ENCODE measurements around the gene BMPER. TPM values are rescaled to one million over a fixed set of nuclear protein-coding genes. Genes with fewer than 3 reads are reported as not detected.

The BMPER gene
- total and polyA plus RNA-seq, 10 of the 15 experiments (the other 5 are each of a cell fraction or from before 2014, with no cell fraction given): 0.02 to 0.08 TPM; not detected in 8

DNA sequence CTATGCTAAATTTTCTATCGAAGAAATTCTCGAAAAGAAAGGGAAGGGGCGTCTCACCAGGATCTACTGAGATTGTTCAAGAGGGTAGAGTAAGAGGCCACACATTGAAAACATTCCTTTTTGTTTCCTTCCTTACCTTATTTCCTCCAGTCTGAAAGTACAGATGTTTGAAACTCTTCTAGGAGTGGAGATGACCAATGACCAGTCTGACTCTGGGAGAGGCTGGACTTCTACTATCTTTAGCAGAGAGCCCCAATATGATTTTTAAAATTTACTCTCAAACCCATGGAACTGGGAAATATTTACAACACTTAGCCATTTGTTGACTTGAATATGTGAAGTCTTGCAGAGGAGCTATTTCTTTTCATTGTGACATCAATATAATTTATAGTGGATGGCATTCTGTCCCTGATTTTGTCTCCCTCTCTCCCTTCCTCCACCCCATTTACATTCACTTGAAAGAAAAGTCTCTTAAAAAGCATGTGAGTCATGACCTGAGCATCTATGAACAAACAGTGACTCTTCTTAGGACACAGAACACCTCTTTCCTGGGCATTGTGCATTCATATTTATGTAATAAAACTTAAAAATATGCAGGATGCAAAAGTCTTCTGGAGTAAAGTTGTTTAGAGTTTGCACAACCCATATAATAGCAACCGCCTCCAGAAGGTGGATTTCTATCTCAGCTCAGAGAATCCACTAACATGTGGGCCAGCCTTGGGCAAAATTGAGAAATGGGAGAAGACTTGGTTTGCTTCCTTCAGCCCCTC, 31.2 kb upstream of the BMPER start:
- Histone ChIP-seq H3K27me3 (replicated peaks in 1 of 2; ENCODE audit: control insufficient read depth in 2 of 2, insufficient read depth in 2 of 2, low read length in 1 of 2) (no peaks in the 10 kb centered on the region; a peak in 1 of 4 replicates), H3K79me2 (ENCODE audit: control insufficient read depth, insufficient read depth, low read length) (no peaks in the 10 kb centered on the region), H3K9ac (ENCODE audit: control insufficient read depth, insufficient read depth, low read length) (no peak overlapping the region), H3K9me3 (replicated peaks; ENCODE audit: control insufficient read depth, insufficient read depth, low read length) (no peaks in the 10 kb centered on the region), H3K4me1 (ENCODE audit: control insufficient read depth, insufficient read depth, low read length) (no peaks in the 10 kb centered on the region), H3K4me2 (ENCODE audit: control insufficient read depth, insufficient read depth) (no peak overlapping the region), H3K4me3 (no peak overlapping the region), H3K27ac (ENCODE audit: control insufficient read depth, insufficient read depth) (no peak overlapping the region), H3K36me3 (ENCODE audit: control insufficient read depth in 2 of 2, insufficient read depth in 2 of 2, low read length in 1 of 2) (no peaks in the 10 kb centered on the region), H4K20me1 (ENCODE audit: control insufficient read depth, insufficient read depth) (no peaks in the 10 kb centered on the region), H2AFZ (ENCODE audit: control insufficient read depth, low read depth, low read length) (no peak overlapping the region)
- FAIRE-seq (no peak), ATAC-seq (no peak), DNase-seq (ENCODE audit: low read depth, low spot score) (no peak)
- intact Hi-C loops (cut with micrococcal nuclease; ENCODE audit: unreplicated experiment) (no loop called here), in situ Hi-C loops (cut with MboI) (no loop called here)
- ChIA-PET RAD21 (ENCODE audit: unreplicated experiment) (no interaction called here), SMC1A (ENCODE audit: uncharacterized antibody, unreplicated experiment) (no interaction called here), CTCF (no interaction called here), POLR2A (no interaction called here)
- BruUV-seq (replicated peaks): no TSS peak
- TF ChIP-seq, protein P1, sequence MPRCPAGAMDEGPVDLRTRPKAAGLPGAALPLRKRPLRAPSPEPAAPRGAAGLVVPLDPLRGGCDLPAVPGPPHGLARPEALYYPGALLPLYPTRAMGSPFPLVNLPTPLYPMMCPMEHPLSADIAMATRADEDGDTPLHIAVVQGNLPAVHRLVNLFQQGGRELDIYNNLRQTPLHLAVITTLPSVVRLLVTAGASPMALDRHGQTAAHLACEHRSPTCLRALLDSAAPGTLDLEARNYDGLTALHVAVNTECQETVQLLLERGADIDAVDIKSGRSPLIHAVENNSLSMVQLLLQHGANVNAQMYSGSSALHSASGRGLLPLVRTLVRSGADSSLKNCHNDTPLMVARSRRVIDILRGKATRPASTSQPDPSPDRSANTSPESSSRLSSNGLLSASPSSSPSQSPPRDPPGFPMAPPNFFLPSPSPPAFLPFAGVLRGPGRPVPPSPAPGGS (IDR thresholded peaks at IDR 0.05; ENCODE audit: borderline replicate concordance, insufficient read depth, low read depth, low read length, poor library complexity, severe bottlenecking): no peak
- TF ChIP-seq, protein P2, sequence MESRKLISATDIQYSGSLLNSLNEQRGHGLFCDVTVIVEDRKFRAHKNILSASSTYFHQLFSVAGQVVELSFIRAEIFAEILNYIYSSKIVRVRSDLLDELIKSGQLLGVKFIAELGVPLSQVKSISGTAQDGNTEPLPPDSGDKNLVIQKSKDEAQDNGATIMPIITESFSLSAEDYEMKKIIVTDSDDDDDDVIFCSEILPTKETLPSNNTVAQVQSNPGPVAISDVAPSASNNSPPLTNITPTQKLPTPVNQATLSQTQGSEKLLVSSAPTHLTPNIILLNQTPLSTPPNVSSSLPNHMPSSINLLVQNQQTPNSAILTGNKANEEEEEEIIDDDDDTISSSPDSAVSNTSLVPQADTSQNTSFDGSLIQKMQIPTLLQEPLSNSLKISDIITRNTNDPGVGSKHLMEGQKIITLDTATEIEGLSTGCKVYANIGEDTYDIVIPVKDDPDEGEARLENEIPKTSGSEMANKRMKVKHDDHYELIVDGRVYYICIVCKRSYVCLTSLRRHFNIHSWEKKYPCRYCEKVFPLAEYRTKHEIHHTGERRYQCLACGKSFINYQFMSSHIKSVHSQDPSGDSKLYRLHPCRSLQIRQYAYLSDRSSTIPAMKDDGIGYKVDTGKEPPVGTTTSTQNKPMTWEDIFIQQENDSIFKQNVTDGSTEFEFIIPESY (IDR thresholded peaks at IDR 0.05): no peak
- TF ChIP-seq ATF3 (IDR thresholded peaks at IDR 0.05; ENCODE audit: borderline replicate concordance, extremely low read depth, low read depth, low read length) (no peak), IKZF2 (IDR thresholded peaks at IDR 0.05) (no peak), POLR2AphosphoS2 (IDR thresholded peaks at IDR 0.05; ENCODE audit: low read depth, low read length) (no peak), ZNF622 (IDR thresholded peaks at IDR 0.05) (no peak), TCF12 (IDR thresholded peaks at IDR 0.05; ENCODE audit: low read depth, low read length) (no peak), SIX5 (IDR thresholded peaks at IDR 0.05; ENCODE audit: low read depth, low read length, severe bottlenecking) (no peak), NR2C1 (IDR thresholded peaks at IDR 0.05) (no peak), RFX5 (IDR thresholded peaks at IDR 0.05; ENCODE audit: low read depth, low read length) (no peak), ATF7 (IDR thresholded peaks at IDR 0.05; ENCODE audit: low read depth) (no peak)
- 37% methylated on average over 3 of the region's 4 CpGs for WGBS (ENCODE audit: insufficient coverage, insufficient replicate concordance, low lambda C conversion rate, missing lambda C conversion rate)
